Dermis microvascular lymphatic vessel endothelial cell (primary cell): ENCODE measurements around the gene IL1RAPL1. TPM values are rescaled to one million over a fixed set of nuclear protein-coding genes. Genes with fewer than 3 reads are reported as not detected.
A peak's percentile ranks its signal among the peaks of the same experiment; 100 is the strongest.
"Not testable (repeated sequence)": the region's sequence is repeated elsewhere in the genome, so short reads cannot be mapped to it uniquely, and the experiment has no call there.

Experiments used
- DNase-seq, 2 donors: peaks; one replicate each; pipeline versions ENCODE4 v3.0.0 to v3.0.0-alpha.2; 2010; ENCODE audit warnings: low read depth in 2 of 2
- total RNA-seq: library from RNA; depleted of rRNA; stranded (reverse); fragments of >200 nt; gene quantifications from 2 replicates; pipeline ENCODE4 v1.2.1, GENCODE V29; 2014

Gene IL1RAPL1
- total RNA-seq, 1 donor from 2014 or later: under 0.01 TPM

GRCh38 chrX:28773807-28774206 is 186.6 kb downstream of the IL1RAPL1 start:
- no peak for DNase-seq

DNA sequence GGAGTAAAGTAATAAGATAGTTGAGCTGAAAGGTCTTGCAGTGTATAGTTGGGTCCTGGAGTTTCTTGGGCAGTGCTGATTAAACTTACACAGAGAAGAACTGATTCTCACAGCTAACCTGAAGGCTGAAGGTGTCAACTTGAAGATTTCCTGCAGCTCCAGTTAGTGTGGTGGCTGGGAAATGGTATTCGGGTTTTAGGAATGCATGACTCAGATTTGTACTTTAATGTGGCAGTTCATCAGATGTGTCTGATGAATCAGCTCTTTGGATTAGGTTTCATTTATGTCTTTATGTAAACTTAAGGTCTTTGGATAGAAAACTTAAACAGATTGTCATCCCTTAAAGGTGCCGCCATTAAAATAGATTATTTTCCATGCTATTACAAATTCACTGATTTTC is 200.0 kb downstream of the IL1RAPL1 start:
- DNase-seq: peak in 1 of 2 donors; percentile 15

- DNase-seq: not testable (repeated sequence)
These were observed 213.4 kb downstream of the IL1RAPL1 start for GRCh38 chrX:28800671-28801070.

DNA sequence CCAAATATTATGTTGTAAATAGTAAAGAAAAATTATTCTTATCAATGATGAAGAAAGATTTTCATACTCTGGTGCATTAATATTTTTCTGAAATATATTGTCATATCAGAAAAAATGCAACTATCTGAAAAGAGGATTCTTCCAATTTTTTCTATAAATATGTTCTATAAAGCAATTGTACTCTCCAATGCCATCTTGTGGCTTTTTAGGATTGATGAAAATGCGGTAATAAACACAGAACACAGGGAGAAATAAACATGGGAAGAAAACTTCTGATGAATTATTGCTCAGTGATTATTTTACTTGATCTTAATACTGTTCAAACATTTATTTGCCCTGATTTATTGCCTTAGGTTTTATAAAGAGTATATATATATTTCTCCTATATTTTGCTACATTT is 215.4 kb downstream of the IL1RAPL1 start:
- no peak for DNase-seq

- no peak for DNase-seq
These were observed 248.7 kb downstream of the IL1RAPL1 start for GRCh38 chrX:28835991-28836390.

DNA sequence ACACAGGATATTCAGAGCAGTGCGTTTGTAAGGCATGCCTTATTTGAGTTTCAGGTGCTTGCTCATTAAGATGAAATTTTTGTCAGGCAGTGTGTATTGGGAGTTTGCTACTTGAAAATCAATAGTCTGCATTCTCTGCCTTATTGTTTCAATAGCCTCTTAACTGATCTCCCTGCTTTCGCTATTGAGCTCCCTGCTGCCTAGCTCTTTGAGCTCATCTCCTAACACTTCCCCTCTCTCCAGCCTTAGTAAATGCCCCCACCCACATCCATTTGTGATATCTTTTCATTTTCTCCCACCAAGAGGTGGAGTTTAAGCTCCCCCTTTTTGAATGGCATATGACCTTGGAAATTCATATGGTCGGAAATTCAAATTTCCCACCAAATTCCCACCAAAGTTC is 256.6 kb downstream of the IL1RAPL1 start:
- DNase-seq: no peak

DNA sequence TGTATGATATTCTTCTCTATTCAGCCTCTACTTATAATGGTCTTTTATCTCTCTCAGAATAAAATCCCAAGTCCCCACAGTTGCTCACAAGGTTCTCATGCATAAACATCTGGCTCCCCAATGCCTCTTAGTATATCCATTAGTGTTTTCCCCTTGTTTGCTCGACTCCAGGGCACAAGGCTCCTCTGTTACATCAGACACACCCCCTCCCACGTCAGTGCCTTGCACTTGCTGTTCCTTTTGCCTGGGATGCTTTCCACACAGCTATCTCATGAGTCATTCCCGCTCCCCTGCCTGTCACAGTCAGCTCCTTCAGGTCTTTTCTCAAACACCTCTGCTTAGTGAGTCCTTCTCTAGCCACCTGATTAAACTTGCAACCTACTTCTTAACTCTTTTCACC is 260.2 kb downstream of the IL1RAPL1 start:
- no peak for DNase-seq

- DNase-seq: no peak
These were observed 261.5 kb downstream of the IL1RAPL1 start for GRCh38 chrX:28848707-28849106.

DNA sequence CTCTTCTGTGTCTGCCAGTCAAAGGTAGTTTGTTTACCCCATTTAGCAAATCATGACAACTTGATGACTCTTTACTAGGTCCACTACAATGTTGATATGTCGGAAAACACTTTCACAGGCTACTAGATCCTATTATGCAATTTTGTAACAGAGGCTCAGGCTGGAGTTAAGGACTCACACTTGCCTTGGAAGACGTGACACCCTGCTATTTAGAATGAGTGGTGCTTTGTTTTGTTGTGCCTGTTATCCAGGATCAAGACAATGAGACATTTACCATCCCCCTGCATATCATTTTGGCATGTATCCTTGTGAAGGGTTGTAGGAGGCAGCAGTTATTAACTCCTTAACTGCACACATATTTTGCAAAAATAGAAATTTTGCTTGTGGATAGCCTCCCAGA is 263.7 kb downstream of the IL1RAPL1 start:
- DNase-seq: no peak

GRCh38 chrX:28851871-28852270 is 264.6 kb downstream of the IL1RAPL1 start:
- DNase-seq: no peak

GRCh38 chrX:28854637-28855036 is 267.4 kb downstream of the IL1RAPL1 start:
- DNase-seq: no peak

- no peak for DNase-seq
These were observed 289.2 kb downstream of the IL1RAPL1 start for GRCh38 chrX:28876408-28876807.

DNA sequence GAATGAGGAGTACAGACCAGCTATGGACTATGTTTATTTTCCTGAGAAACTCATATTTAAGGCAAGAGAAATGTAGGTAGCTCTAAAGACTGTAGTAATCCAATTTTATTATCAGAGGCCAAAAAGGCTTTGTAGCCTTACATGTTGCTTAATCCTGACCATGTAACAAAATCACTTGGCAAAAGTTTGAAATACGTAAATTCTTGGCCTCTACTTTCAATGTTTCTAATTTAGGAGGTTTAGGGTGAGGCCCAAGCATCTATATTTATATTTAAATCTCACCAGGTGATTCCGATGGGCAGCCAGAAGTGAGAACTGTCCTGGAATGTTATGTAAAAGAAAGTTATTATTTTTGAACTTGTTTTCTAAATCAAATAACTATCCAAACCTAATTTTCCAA is 289.7 kb downstream of the IL1RAPL1 start:
- no peak for DNase-seq

DNA sequence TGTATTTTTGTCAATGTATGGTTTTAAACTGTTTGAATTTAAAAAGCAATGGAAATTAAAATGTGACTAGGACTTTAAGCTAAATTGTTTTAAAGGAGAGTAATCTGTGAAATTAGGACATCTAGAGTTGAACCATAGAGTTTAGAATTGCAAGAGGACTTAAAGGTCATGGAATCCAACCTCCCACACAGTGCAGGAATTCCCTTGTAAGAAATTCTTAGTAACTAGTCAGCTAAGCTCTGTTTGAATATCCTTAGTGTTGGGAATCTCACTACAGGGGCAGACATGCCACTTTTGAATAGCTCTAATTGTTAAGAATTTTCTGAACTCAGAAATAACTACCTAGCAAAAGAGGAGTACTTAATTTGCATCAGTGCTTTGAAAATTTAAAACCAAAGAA is 292.9 kb downstream of the IL1RAPL1 start:
- no peak for DNase-seq

DNA sequence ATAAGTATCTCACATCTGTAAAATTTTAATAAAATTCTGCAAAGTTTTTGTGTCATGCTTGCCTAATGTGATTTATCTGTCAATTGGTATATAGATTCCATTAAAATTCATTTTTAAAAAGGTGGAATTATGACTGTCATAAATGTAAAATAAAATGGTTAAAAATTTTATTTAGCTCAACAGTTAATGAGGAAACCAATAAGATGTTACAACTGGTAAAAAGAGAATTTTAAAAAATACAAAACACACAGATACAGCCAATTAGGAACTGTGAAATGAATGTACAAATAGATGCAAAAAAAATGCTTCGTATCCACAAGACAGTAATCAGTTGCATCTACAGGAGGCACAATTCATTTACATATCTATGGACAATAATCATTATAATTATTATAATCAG is 297.6 kb downstream of the IL1RAPL1 start:
- DNase-seq: no peak

GRCh38 chrX:28888416-28888815 is 301.2 kb downstream of the IL1RAPL1 start:
- no peak for DNase-seq

GRCh38 chrX:28889591-28890090 is 302.4 kb downstream of the IL1RAPL1 start:
- DNase-seq: no peak

DNA sequence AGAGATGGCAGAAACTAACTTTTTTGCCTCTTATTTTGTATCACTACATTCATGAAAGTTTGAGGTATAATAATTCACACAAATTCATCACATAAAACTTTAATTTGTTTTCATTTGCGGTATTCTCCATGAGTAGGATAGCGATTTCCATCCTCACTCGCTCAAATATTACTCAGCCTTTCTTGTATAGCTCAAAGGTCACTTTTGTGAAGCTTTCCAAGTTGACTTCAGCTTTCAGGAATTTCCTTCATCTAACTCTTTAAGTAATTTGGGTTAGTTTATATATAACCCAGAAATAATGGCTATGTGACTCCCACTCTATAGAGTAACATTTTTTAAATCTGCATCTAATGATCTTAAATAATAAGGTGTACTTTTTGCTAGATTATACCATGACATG is 314.4 kb downstream of the IL1RAPL1 start:
- no peak for DNase-seq

DNA sequence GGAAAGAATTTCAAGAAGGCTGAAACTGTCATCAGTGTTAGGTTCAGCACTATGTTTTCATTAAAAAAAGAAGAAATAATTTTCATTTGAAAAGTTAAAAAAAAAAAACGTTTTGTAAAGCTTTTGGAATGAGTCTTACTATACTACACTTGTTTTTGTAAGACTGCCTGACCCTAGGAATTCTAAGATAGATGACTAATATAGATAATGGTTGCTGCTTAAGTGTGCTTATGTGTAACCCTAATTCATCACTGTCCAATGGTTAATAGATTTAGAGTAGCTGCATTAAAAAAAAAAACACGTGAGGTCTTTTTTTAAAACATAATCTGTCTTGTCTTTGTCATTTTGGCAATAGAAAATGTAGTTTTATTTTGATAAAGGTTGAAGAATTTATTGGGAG is 323.2 kb downstream of the IL1RAPL1 start:
- no peak for DNase-seq

DNA sequence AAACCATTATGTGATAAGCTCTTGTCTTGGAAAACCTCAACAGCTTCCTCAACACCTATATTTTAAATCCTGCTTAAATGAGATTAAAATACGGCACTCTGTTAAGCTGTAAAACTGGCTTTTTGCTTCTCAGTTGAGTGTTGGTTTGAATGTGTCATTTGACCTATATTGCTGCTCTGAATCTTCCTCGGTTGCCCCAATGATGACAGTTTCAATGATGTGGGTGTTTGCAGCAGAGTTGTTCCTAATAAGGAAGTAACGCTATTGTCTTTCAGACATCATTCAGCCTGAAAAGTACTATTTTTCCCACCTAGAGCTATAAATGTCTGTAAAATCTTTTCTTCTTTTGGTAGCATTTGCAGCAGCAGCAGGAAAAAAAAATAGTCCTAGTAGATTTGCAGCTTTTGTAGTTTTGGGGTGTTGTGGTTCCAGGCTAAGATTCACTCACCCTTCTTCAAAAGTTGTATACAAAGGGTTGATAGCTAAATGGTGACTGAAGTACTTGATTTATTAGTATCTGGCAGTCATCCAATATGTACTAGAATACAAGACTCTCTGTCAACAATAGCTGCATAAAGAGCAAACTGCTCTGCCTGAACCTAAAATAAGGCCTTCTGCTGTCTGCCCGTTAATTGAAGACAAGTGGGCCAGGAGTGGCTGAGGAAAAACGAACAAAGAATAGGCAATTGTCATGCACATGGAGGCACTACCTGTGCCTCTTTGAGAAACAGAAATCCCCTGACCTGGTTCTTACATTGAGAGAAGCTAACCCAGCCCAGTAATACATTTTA is 333.1 kb downstream of the IL1RAPL1 start:
- DNase-seq: peak in 1 of 2 donors; percentile 9

DNA sequence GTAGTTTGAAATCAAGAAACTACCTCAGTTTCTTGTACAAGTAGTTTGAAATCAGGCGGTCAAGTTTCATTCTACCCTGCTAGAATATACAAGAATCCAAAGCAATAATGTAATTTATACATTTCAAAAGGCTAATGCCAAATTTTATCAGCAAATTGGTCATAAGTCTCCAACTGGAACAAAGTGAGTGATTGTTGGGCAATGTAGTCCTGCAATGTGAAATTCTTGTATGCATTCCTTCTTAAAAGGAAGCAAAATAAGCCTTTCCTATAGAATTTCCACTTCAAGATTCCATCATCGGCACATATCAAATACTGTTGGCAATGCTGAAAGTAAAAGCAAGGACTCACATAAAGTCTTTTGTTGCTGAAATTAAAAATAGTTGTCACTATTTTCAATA is 334.9 kb downstream of the IL1RAPL1 start:
- no peak for DNase-seq

DNA sequence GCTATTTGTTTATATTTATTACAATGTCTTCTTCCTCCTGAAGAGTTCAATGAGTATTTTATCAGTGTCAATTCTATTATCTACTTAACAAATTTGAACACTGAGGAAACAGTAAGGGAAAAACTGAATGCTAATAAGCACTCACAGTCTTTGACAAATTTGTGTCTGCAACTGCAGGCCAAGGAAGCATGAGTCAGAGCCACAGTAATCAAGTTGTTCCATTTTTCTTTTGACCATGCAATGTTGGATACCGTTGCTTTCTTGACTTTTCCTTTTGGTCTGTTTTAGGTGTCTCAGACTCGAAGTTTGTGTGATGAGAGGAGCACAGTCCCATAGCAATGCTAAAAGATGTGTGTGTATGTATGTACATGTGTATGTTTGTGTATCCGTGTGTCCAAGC is 359.6 kb downstream of the IL1RAPL1 start:
- no peak for DNase-seq

DNA sequence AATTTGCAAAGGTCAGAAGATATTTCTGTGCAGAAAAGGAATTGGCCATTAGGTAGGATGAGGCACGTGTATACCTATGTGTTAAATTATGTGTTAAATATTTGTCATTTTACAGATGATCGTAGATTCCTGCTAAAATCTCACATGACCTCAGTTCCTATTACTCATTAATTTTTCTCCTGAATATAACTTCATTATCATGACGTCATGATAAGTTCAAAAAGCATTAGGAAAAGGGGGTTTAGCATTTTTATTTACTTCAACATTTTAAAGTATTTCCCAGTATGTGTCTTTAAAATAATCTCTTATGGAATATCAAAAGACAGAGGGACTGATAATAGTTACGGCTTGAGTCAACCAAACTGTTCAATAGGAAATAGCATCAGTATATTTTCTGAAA is 372.8 kb downstream of the IL1RAPL1 start:
- no peak for DNase-seq

GRCh38 chrX:28966331-28966730 is 379.1 kb downstream of the IL1RAPL1 start:
- DNase-seq: no peak
